GM10266 (cell line): ENCODE measurements around the gene TMEM208.

Experiments used
- DNase-seq: peaks from one replicate; pipeline ENCODE4 v3.0.0; 2012; ENCODE audit errors: extremely low spot score
- CTCF ChIP-seq: IDR thresholded peaks from 2 replicates; pipeline ENCODE4 v1.5.1; 2012; ENCODE audit warnings: mild to moderate bottlenecking, low read depth; ENCODE audit not compliant: control insufficient read depth, insufficient read depth; ENCODE audit errors: missing control alignments

TMEM208 gene

GRCh38 chr16:67263201-67263600 is 36.3 kb downstream of the TMEM208 start:
- no peak for DNase-seq
- no peak for TF ChIP-seq CTCF

- no peak for TF ChIP-seq CTCF
- no peak for DNase-seq
Observed at GRCh38 chr16:67264277-67264676, 37.3 kb downstream of the TMEM208 start.

GRCh38 chr16:67264866-67265265 is 37.9 kb downstream of the TMEM208 start:
- no peak for TF ChIP-seq CTCF

GRCh38 chr16:67265834-67266233 is 38.9 kb downstream of the TMEM208 start:
- DNase-seq = no peak
- TF ChIP-seq CTCF = no peak

More at GRCh38 chr16:67264866-67265265, 37.9 kb downstream of the TMEM208 start:
- DNase-seq = no peak

GRCh38 chr16:67268136-67268579 is 41.2 kb downstream of the TMEM208 start:
- no peak for TF ChIP-seq CTCF
- DNase-seq = no peak

- no peak for DNase-seq
- no peak for TF ChIP-seq CTCF
Observed at GRCh38 chr16:67269766-67270165, 42.8 kb downstream of the TMEM208 start.

GRCh38 chr16:67270931-67271338 is 44.0 kb downstream of the TMEM208 start:
- no peak for TF ChIP-seq CTCF
- DNase-seq = no peak

GRCh38 chr16:67271446-67271845 is 44.5 kb downstream of the TMEM208 start:
- TF ChIP-seq CTCF = no peak
- no peak for DNase-seq
